CD4-positive, alpha-beta T cell treated with Interleukin-21 for 1 hour (primary cell): ENCODE data around the gene PRDM16.

ENCODE experiments used
- DNase-seq: peaks from one replicate; pipeline ENCODE4 v3.0.0-alpha.2; 2020

PRDM16 gene

DNA sequence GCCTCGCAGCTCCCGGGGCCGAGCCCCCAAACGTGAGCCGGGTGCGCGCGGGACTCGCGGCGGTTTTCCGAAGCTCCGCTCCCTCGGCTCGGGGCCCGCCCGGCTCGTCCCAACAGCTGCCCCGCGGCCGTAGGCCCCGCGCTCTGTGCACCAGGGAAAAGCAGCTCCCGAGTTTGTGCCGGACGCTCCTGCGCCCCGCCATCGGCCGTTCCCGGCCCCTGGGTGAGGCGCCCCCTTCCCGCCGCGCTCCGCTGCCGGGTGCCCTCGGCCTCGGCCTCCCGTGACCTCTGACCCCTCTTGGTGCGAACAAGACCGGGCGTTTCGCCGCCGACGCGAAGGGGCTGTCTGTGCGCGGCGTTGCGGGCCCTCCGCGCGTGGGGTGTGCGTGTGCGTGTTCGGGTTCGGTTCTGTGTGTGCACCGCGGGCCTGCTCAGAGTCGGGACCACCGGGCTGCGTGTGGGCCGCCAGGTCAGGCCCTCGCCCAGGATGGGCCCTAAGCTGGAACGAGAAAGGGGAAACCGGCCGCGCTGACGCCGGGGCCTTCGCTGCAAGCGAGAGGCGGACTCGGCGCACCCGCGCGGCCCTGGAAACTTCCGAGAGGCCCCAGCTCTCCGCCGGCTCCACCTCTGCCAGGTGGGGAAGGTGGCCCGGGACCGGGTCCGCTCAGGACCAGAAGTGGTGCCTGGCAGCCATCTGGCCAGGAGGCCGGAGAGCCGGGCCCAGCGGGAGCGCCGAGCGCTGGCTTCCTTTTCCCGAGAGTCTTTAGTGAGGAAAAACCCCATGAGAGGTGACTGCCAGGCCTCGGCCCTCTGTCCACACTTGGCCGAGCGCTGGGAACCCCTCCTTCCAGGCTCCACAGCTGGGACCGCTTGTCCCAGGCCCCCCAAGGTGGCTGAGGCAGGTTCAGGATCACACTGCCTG is 1.9 kb downstream of the PRDM16 start:
- DNase-seq, result no peak

DNA sequence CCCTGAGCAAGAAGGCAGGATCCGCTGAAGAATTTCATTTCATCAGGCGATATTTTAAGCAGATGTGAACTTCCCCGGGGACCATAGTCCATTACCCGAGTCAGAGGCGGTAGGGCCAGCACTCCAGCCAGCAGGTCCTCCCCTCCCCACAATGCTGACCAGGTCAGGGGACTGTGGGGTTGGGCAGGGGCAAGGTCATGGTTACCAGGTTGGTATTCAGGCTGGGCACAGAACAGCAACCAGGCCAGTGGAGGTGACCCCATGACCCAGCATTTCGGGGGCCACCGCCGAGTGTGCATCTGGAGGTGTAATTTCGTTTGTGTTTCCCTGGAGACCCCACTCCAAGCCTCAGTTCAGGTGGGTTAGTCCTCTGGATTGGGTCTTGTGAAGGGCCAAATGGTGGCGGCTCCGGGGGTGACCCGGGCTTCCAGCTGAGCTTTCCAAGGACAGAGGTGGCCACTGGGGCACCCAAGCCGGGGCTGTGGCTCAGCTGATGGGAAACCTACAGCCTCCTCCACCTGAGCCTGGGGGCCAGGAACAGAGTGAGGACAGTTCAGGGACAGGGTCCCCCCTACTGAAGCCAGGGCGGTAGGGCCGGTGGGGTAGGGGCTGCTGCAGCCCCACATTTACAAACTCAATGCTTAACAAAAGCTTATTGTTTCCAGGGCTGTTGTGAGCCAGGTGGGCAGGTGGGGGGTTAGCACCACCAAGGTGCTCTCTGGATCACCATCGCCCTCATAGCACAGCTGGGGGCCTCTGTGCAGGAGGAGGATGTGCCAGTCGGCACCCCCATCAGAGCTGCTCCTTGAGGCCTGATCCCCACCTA is 2.8 kb downstream of the PRDM16 start:
- no peak for DNase-seq

GRCh38 chr1:3072391-3073185 is 3.6 kb downstream of the PRDM16 start:
- DNase-seq, result no peak

GRCh38 chr1:3073186-3073488 is 4.1 kb downstream of the PRDM16 start:
- no peak for DNase-seq

GRCh38 chr1:3073489-3074296 is 4.7 kb downstream of the PRDM16 start:
- no peak for DNase-seq

DNA sequence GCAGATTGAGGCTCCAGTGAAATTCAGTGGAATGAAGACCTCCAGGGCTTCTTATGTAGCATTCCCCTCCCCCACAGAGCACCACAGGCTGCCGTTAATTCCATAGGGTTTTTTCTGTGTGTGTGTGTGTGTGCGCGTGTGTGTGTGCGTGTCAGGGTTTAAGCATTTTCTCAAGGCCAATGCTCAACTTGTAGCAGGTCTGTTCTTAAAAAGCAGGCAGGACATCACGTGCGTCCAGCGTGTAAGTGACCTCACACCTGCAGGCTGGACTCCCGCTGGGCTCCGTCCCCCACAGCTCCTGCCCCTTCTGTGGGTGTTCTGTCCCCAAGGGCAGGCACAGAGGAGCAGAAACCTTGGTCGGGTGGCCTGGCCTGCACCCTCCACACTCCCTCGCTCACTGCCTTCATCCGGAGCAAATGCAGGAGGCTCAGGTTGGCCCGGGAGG is 5.3 kb downstream of the PRDM16 start:
- no peak for DNase-seq

- no peak for DNase-seq
Observed at GRCh38 chr1:3074800-3075199, 5.8 kb downstream of the PRDM16 start.

DNA sequence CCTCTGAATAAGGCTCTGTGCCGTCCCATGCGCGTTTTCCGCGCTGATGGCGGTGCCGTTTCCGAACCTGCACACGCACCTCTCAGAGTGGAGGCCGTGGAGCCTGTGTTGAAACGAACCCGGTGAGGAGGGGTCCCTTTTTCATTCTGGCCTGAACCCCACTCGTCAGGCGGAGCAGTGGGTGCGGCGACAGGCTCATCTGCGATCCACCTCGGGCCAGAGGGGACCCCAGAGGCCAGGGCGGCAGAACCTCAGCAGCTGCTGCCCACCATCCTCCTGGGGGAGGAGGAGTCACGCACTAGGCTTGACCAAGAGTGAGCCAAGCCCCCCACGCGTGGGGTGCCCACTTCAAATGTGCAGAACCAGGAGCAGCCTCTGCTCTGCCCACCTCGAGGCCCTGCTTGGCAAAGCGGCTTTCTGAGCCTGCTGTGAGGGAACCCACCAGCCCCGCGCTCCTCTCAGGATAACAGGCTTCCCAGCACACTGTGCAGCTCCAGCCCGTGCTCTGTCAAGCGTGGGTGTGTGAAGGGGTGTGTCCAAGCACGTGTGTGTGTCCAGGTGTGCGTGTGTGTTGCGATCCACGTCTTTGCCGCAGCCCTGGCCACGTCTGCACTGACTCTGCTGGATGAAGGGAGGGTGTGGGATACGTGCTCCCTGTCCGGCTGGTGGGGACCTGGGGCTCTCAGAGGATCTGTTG is 6.8 kb downstream of the PRDM16 start:
- no peak for DNase-seq

- no peak for DNase-seq
Observed at GRCh38 chr1:3076363-3076740, 7.3 kb downstream of the PRDM16 start.

- no peak for DNase-seq
Observed at GRCh38 chr1:3077081-3077480, 8.1 kb downstream of the PRDM16 start.

DNA sequence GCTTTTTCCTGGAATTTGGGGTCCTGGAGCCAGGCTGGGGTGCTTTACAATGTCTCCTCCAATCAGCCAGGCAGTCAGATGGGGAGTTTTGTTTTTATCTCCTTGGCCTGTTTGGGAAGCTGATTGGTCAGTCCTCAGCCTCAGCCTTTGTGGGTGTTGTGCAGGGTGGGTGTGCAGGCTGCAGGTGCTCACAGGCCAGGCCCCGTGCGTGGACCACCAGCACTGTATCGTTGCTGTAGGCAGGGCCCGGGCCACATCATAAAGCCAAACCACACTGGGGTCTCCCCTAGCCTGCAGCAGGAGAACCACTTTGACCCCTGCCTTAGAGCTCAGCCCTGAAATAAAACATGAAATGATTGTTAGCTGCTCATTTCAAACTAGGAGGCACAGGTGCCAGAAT is 8.6 kb downstream of the PRDM16 start:
- DNase-seq, result no peak

- no peak for DNase-seq
Observed at GRCh38 chr1:3078430-3078861, 9.4 kb downstream of the PRDM16 start.

GRCh38 chr1:3078871-3079270 is 9.9 kb downstream of the PRDM16 start:
- DNase-seq, result no peak

- DNase-seq, result no peak
Observed at GRCh38 chr1:3079381-3080052, 10.5 kb downstream of the PRDM16 start.

- DNase-seq, result no peak
Observed at GRCh38 chr1:3080053-3080955, 11.3 kb downstream of the PRDM16 start.

DNA sequence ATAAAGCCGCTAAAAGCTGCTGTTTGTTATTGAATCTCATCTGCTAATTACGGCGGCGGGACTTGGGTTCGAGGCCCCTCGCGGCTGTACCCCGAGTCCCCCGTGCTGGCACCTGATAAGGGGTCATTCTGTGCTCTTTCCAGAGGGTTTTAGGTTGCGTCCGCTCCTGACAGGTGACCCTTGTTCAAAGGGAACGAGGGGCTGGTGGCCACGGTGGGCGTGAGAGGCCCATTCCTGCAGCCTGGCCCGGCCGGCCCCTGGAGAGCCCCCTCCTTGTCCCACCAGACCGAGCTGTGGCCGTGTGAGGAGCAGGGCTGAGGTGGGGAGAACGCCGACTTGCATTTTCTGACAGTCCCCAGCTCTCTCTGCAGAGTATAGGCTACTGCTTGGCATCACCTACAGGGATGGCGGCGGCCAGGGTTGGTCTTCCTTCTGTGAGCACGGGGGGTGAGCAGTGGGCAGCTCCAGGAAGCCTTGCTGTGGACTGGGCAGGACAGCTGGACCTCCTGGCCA is 12.2 kb downstream of the PRDM16 start:
- DNase-seq, result no peak

- no peak for DNase-seq
Observed at GRCh38 chr1:3082051-3082450, 13.0 kb downstream of the PRDM16 start.

- no peak for DNase-seq
Observed at GRCh38 chr1:3082571-3083516, 13.8 kb downstream of the PRDM16 start.

DNA sequence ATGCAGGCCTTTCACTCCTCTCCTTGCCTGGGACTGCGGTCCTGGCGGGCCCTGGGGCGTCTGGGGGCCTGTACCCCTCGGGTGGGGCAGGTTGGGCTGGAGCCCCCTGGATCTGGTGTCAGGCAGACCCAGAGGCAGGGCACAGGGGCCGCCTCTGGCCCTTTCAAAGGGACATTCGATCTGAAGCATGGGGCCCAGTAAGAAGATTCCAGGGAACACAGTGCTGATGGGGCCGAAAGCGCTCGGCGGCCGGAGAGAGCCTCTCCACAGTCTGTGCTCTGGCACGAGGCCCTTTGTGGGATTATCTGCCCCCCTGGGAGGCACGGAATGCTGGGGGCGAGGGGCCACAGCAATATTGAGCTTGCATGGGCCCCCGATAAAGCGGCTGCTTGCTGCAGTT is 15.2 kb downstream of the PRDM16 start:
- no peak for DNase-seq
